ENCODE data around the gene ERMAP.
"Not testable (repeated sequence)": the region's sequence is repeated elsewhere in the genome, so short reads cannot be mapped to it uniquely, and the experiment has no call there.

ERMAP gene

DNA sequence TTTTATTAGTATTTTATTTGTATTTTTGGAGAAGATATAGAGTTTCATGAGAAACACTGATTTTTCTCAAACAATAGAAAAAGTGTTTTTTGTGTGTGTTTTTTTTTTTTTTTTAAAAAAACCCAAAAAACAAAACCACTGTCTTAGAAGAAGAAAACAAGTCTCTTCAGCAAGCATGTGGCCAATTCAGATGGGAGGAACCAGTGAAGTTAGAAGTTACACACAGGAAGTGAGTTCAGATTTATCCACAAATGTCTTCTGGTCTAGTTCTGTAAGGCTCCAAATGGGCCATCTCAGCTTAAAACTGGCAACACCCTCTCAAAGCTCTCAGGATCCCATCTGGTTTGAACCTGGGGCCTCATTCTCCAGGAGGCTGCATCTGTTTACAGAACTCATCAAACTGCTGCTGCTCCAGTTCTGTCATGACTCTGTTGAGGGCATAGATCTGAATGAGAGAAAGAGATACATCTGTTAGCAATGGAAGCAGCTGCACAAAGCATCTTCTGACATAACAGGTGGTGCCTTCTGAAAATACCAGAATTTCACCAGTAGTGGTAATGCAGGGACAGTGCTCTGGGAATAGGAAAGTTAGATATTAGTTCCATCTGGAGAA is 9.8 kb upstream of the ERMAP start:
- no peak for DNase-seq (ENCODE audit: low spot score)

DNA sequence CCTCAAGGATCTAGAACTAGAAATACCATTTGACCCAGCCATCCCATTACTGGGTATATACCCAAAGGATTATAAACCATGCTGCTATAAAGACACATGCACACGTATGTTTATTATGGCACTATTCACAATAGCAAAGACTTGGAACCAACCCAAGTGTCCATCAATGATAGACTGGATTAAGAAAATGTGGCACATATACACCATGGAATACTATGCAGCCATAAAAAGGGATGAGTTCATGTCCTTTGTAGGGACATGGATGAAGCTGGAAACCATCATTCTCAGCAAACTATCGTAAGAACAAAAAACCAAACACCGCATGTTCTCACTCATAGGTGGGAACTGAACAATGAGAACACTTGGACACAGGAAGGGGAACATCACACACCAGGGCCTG is 2.1 kb upstream of the ERMAP start:
- DNase-seq (ENCODE audit: low spot score) = not testable (repeated sequence)

DNA sequence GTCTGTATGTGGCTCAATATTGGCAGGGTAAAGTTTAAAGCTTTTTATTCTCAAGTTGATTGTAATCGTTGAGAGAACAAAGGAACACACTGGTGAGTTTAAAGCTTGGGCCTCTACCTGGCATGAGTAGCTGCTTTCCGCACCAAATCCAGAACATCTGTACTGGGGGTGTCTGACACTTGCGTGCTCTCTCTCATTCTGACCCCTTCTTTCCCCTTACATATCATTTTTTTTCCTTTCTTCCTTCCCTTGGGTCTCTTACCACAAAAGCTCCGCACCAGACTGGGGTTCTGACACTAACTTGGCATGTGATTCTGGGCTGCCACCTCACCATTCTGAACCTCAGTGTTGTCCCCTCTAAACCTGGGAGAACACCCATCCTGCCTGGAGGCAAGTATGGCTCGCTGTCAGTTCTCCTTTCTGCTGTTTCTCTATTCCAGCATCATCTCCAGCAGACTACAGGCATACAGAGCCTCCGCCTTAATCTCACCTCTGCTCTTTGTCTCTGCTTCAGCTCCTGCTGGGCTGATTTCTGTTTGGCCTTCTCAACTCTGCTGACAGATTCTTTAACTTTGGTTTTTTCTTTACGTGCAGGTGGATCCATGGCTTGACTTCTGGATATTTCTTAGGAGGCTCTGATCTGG is 859 bp upstream of the ERMAP start:
- DNase-seq (ENCODE audit: low spot score) = peak; percentile 1

DNA sequence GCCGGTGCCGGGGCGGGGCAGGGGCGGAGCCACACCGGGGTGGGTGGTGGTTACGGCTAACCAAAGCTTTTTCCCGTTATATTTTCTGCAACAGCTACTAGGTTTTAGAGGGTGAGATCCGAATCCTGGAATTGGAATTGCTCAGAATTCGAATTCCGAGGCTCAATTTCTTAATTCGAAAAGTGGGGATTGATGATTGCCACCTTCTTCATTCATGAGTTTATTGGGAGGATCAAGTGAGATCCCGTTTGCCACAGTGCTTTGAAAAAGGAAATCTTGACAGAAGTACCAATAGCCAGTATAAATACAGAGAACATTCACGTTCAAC is 482 bp downstream of the ERMAP start:
- no peak for DNase-seq (ENCODE audit: low spot score)

DNA sequence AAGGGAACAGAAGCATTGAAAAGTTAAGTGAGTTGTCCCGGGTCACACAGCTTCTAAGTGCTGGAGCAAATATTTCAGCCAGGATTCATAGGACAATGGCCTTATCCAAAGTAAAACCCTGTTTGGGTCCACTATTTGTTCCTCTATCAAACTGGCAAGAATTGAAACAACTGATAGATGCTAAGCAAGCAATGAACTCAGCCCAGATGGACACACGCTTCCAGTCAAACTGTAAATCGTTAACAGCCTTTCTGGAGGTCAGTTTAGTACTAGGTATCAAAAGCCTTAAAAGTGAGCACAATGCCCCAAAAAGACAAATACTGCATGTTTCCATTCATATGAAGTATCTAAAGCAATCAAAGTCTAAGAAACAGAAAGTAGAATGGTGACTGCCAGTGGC is 1.1 kb downstream of the ERMAP start:
- DNase-seq (ENCODE audit: low spot score) = no peak

DNA sequence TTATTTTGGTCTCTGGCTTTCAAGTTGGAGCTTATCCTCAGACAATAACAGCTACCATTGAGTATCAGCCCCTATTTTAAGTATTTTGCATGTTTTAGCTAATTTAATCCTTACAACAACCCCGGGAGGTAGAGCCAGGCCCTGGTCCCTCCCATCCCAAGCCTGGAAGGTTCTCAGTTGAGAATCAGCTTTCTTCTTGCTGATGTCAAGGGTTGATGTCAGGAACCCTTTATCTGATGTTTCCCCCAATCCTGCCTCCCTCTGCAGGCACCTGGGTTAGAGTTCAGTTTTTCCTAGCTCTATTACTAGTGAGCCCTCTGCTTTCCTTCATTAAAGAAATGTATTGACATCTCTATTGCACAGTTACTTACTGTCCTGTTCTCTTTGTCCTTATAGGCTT is 3.9 kb downstream of the ERMAP start:
- no peak for DNase-seq (ENCODE audit: low spot score)

DNA sequence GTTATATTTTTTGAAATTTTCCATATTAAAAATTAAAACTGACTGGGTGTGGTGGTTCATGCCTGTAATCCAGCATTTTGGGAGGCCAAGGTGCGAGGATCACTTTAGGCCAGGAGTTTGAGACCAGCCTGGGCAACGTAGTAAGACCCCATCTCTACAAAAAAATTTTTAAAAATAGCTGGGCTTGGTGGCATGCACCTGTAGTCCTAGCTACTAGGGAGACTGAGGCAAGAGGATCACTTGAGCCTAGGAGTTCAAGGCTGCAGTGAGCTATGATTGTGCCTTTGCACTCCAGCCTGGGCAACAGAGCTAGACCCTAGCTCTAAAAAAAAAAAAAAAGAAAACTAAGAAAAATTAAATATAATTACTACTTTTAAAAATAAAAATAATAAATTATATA is 4.8 kb downstream of the ERMAP start:
- no peak for DNase-seq (ENCODE audit: low spot score)

DNA sequence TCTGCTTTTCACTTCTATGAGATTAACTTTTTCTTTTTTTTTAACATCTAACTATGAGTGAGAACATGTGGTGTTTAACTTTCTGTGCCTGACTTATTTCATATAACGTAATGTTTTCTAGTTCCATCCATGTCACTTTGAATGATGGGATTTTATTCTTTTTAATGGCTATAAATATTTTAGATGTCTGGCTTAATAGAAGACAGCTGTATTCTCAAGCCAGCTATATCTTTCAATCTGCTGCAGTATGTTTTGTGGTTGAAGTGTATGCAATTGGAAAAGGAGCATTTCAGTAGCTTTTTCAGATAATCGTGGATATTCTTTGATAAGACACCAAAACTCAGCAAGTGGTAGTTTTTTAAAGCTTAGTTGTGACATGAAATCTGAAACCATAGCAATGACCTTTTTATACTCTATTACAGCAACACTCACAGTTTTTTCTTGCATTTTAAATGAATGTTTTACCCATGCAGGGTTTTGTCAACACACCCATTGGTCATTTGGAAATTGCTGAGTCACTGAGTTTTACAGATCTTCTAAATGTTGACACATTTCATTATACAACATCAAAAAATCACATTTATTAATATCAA is 6.0 kb downstream of the ERMAP start:
- DNase-seq (ENCODE audit: low spot score) = no peak

DNA sequence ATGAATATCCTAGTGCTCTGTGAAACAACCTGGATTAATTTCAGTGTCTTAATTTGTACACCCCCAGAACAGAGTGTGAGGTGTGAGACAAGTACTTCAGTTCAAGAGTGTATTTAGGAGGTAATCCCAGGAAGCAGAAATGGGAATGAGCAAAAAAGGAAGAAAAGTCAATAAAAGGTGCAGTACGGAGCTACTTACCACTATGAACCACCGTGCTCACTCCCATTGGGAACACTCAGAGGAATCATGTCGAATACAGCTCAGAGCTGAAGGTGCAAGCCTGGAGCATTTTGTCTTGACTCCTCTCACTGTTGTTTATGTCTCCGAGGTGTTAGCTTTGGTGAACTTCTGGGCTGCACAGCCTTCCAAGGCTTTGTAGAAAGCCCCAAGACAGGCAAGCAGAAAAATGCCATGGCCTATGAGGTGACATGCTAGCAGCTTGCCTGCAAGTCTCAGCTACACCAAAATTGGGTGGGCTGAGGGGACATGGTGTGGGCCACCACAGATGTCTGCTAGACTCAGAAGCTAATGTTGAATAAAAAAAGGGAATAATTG is 7.6 kb downstream of the ERMAP start:
- no peak for DNase-seq (ENCODE audit: low spot score)

DNA sequence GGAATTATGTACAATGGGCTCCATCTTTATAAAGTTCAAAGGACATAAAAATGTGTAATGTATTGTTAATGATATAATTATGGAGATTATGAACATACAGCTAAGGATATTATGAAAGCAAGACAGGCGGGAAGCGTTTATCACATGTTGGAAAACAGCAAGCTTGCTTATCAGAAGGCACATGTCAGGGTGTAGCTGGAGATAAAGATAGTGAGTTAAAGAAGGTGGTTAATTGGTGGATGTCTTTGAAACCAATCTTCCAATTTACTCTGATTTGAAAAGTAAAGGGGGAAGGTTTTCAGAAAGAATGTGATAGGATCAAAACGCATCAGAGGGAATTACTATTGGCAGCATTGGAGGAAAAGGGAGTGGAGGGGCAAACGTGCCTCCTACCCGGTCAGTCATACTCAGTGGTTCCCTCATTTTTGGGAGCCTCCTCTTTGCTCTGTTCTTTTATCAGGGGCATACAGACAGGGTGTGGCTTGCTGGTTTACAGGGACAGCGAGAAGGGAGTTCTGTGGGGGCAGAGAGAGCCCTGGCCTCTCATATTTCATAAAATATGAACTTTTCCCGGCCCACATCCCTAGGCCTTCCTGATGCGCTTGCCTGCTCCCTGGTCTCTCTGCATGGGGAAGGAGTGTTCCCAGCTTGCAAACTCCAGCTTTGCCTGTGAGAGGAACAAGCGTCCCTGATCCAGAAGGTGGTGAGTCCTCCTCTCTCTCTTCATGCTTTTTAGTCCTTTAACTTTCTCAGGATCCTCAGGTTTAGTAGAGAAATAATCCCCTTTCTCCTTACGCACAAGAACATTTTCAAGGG is 8.3 kb downstream of the ERMAP start:
- DNase-seq (ENCODE audit: low spot score) = no peak

DNA sequence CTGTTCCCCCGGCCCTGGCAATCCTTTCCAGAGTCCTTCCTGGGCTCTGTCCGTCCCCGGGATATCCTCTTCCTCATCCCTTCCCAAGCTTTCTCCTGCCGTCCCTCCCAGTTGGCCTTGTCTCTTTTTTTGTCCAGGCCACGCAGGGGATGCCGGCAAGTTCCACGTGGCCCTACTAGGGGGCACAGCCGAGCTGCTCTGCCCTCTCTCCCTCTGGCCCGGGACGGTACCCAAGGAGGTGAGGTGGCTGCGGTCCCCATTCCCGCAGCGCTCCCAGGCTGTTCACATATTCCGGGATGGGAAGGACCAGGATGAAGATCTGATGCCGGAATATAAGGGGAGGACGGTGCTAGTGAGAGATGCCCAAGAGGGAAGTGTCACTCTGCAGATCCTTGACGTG is 13.7 kb downstream of the ERMAP start:
- DNase-seq (ENCODE audit: low spot score) = no peak

DNA sequence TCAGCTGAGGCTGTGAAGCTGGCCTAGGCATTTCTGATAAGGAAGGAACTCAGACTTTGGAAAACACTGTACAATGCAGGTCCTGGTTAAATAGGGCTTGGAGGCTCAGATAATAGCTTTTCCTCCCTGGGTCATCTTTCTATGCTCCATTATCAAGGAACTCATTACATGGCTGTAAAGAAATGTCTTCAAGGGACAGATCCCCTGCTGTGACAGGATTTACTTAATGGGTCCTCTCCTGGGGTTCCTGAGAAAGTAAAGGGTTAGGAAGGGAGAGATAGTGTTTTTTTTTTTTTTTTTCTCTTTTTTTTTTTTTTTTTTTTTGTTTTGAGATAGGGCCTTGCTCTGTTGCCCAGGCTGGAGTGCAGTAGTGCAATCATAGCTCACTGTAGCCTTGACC is 14.4 kb downstream of the ERMAP start:
- no peak for DNase-seq (ENCODE audit: low spot score)

DNA sequence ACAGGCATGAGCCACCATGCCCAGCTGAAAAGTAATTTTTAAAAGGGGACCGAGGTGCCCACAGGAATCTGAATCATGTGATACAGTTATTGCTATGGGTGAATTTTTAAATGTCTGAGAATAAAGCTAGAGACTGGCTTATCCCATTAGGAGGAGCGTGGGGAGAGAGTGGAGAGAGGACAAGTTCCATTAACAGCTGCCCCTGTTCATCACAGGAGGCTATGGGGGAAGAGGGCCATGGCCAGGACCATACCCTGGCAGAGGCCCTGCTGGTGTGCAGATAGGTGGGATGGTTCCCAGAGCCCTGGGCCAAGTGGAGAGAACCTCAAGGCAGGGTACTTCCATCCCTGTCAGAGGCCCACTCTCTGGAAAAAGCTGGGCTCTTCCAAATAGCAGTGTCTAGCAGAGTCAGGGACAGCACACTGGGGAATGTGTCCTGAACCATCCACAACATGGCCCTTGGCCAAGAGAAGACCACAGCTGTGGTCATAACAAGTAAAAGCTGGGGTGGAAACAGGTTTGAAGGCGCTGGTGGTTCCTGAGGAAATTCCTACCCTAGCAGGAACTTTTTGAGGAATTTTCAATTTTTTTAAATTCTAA is 15.8 kb downstream of the ERMAP start:
- DNase-seq (ENCODE audit: low spot score) = no peak

DNA sequence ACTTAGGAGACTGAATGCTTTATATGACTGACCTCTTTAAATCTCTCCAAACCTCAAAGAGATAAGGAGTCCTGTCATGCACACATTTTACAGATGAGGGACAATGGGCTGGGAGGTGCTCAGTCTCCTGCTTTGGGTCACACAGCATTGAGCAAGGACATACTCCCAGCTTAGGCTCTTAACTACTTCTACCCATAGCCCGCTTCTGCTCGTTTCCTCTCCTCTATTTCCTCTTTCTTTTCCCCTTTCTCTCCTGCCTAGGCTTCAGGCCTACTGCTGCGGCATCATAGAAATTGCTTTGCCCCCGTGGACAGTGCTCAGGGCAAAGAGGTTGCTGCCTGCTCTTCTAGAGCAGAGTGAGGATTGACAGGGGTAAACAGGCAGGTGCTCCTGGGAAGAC is 17.1 kb downstream of the ERMAP start:
- no peak for DNase-seq (ENCODE audit: low spot score)

DNA sequence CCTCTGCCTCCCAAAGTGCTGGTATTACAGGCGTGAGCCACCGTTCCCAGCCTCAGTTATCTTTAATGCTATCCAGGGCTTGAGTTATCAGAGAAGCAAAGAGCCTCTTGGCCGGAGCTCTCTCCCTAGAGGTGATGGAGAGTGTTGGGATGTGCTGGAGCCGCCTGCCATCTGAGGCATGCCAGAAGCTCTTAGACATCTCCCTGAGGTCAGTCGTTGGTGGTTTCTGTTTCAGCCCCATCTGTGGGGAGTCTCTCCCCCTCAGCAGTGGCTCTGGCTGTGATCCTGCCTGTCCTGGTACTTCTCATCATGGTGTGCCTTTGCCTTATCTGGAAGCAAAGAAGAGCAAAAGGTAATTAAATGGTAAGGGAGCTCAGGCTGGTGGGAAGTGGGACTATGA is 17.9 kb downstream of the ERMAP start:
- no peak for DNase-seq (ENCODE audit: low spot score)

DNA sequence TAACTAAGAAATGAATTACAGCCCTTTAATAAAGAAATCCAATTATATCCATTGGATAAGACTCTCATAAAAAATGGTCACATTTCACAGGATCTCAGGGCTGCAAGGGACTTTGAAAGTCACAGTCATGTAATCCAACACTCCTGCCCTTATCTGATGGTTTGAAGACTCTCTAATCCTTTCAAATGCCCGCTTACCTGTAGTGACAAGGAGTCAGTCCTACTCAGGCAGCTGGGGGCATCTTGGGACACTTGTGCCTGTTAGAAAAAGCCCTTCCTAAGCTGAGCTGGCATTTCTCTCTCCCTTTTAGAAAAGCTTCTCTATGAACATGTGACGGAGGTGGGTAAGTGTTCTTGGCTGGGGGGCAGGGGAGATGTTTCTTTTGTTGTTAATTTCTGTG is 18.5 kb downstream of the ERMAP start:
- no peak for DNase-seq (ENCODE audit: low spot score)

DNA sequence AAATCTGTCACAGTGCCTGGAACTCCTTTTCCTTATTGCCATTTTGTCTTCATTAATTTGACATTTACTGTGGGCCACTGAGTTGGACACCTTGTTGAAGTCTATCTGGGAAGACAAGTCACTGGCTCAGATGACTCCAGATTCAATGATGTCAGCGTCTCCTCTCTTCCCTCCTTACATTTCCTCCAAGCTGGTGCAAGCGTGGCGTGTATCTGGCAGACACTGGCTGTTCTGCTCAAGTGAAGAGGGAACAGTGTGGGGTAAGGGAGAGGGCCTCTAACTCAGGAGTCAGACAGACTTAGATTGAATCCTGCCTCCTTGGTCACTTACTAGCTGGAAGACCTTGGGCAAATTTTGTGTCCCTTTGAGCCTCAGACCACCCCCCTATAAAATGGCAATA is 20.8 kb downstream of the ERMAP start:
- DNase-seq (ENCODE audit: low spot score) = no peak

DNA sequence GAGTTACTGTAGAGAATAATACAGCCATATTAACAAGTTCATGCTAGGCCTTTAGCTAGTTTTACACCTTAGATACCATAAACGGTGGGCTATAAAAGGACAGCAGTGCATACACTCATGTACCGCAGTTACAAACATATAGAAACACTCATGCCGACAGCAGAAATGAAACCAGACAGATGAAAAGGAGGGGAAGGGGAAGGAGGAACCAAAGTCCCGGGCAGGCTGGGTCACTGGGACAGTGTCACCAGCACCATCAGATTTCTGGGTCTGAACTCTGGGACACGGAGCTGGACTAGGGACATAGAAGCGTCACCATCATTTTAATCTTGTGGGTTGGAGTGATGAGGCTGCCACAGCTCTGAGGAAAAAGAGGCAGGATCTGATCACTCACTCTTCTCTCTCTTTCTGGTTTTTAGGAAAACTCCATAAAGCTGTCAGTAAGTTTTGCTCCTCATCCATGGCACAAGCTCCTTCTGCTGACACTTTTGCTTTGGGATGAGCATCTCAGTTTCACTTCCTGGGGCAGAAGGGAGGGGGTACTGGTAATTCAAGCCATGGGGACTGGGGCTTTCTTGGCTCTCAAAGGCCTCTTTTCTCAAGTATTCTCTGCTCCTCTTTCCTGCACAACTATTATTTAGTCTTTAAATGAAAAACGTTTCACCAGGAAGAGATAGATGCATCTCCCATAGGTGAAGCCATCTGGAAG is 21.7 kb downstream of the ERMAP start:
- no peak for DNase-seq (ENCODE audit: low spot score)

DNA sequence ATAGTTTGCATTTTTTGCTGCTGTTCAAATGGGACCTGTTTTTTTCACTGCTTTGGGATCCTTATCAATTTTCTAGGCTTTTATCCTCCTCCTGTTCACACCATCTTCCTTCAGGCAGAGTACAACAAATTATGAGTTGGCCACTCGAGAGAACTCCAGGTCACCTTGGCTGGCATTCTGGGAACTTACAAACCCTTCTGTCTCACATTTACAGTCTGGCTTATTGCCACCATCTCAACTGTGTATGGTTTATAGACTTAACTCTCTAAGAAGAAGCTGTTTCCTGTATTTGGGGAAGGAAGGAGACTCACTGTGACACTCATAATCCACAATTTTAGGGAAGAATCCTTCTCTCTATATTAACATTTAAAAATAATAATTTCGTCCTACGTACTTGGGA is 24.1 kb downstream of the ERMAP start:
- DNase-seq (ENCODE audit: low spot score) = no peak

DNA sequence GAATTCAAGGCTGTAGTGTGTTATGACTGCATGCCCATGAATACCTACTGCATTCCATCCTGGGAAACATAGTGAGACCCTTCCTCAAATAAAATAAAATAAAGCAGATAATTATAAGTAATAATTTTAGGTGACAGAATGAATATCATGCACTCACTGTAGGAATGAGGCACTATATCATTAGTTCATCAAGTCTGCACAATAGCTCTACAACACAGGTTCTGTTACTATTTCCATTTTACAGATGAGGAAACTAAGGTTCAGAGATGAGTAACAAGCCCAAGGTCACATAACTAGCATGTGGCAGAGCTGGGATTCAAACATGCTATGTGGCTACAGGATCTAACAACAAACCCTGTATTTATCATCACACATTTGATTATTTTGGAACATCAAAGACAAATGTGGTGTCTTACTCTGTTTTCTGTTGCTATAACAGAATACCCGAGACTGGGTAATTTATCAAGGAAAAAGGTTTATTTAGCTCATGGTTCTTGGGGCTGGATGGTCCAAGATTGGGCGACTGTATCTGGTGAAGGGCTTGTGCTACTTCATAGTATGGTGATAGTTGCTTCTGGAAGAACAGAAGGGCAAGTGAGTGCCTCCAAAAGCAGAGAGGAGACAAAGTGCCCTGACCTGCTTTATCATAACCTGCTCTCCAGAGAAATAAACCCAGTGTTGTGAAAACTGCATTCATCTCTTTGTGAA is 24.7 kb downstream of the ERMAP start:
- DNase-seq (ENCODE audit: low spot score) = no peak

DNA sequence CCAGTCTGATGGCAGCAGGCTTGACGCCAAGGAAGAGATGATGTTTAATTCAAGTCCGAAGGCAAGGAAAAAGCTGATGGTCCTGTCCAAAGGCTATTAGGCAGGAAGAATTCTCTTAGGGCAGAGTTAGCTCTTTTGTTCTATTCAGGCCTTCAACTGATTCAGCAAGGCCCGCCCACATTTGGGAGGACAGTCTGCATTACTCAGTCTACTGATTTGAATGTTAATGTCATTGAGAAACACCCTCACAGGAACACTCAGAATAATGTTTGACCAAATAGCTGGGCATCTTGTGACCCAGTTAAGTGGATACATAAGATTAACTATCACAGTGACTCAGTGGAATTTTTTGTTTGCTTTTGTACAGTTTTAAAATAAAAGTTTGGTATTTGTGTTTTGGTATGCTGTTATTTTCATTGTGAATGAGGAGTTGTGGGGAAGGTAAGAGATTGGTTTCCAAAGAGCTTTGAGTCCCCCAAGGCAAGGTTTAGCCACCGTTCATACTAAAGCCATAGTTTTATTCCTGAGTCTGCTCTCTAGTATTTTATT is 27.7 kb downstream of the ERMAP start:
- DNase-seq (ENCODE audit: low spot score) = no peak
